ENCODE results near the gene DHX30. TPM values are rescaled to one million over a fixed set of nuclear protein-coding genes. Genes with fewer than 3 reads are reported as not detected.

Gene DHX30
- total and polyA plus RNA-seq, 2 of the 4 experiments (the other 2 are of a cell fraction) = 55.6 to 57.2 TPM

GRCh38 chr3:47857151-47857550, 54.2 kb downstream of the DHX30 start:
- CTCF ChIA-PET = no interaction called here
- intact Hi-C loops (cut with micrococcal nuclease) = no loop called here

More at GRCh38 chr3:47857151-47857550, 54.2 kb downstream of the DHX30 start:
- WGBS, 2 experiments (ENCODE audit: extremely low coverage in 2 of 2, insufficient read length in 1 of 2) = no CpG with 5 or more reads among the region's 2 CpGs
- in situ Hi-C loops (cut with MboI; ENCODE audit: low sequenced_read_pairs) (no loop called here), dilution Hi-C loops (cut with HindIII; ENCODE audit: low sequenced_read_pairs, unreplicated experiment) (no loop called here)
- Histone ChIP-seq H3K4me3 (ENCODE audit: insufficient read depth, low read depth, low read length) (no peak overlapping the region), H3K4me1 (ENCODE audit: control insufficient read depth, insufficient read depth, low read length) (no peaks in the 10 kb centered on the region), H3K36me3 (ENCODE audit: control insufficient read depth, insufficient read depth, low read length) (peaks cover 70% of the 10 kb centered on the region), H2AFZ (replicated peaks; ENCODE audit: low read length, poor library complexity) (no peak overlapping the region), H4K8ac (ENCODE audit: low read depth in 2 of 2, low read length in 2 of 2) (no peak overlapping the region), H3K9me3 (ENCODE audit: control insufficient read depth, insufficient read depth, low read length) (no peaks in the 10 kb centered on the region), H3K9ac (ENCODE audit: low read depth, low read length) (no peak overlapping the region), H3K4ac (ENCODE audit: low read depth, low read length) (no peak overlapping the region), H3K27me3 (ENCODE audit: control insufficient read depth, insufficient read depth, low read length) (no peaks in the 10 kb centered on the region), H3K4me2 (ENCODE audit: low read depth, low read length) (no peak overlapping the region), H3K9me1 (ENCODE audit: insufficient read depth, low read length) (0 out of 2 replicates have a peak, but pooled peaks cover 5% of the 10 kb centered on the region), H4K91ac (ENCODE audit: insufficient read depth, low read depth, low read length) (no peak overlapping the region), H4K5ac (ENCODE audit: low read depth, low read length) (no peak overlapping the region), H3K14ac (replicated peaks; ENCODE audit: low read depth, low read length) (no peak overlapping the region), H2AK9ac (replicated peaks; ENCODE audit: low read depth, low read length, poor library complexity) (peak overlapping the region; percentile 28), H2BK5ac (ENCODE audit: low read depth, low read length, poor library complexity, severe bottlenecking) (no peak overlapping the region), H3K27ac (ENCODE audit: insufficient read depth, low read length) (no peak overlapping the region), H2BK120ac (ENCODE audit: low read depth, low read length) (no peak overlapping the region), H2BK15ac (ENCODE audit: low read depth, low read length) (no peak overlapping the region), H3K18ac (ENCODE audit: low read depth, low read length) (no peak overlapping the region), H3K56ac (ENCODE audit: extremely low read depth, insufficient read depth, low read length) (no peak overlapping the region), H3K79me1 (ENCODE audit: low read depth in 1 of 2, low read length in 2 of 2) (peaks cover 9 to 28% of the 10 kb centered on the region in 2 experiments; a peak in 3 of 4 replicates), H3K23ac (ENCODE audit: low read depth, low read length) (no peak overlapping the region), H4K20me1 (ENCODE audit: insufficient read depth, low read length) (no peaks in the 10 kb centered on the region; the same call in 1 of the 2 replicates), H2BK20ac (ENCODE audit: low read depth, low read length) (no peak overlapping the region), H2AK5ac (ENCODE audit: low read depth, low read length) (no peak overlapping the region)
- no peak for TF ChIP-seq BHLHE40 (IDR thresholded peaks at IDR 0.05; ENCODE audit: low read depth, low read length)
- no peak for TF ChIP-seq RFX5 (IDR thresholded peaks at IDR 0.05; ENCODE audit: low read depth, low read length)
- TF ChIP-seq CEBPB (IDR thresholded peaks at IDR 0.05; ENCODE audit: low read depth, low read length) = no peak
- no peak for TF ChIP-seq FOS (IDR thresholded peaks at IDR 0.05; ENCODE audit: low read depth, low read length)
- no peak for TF ChIP-seq MAZ (IDR thresholded peaks at IDR 0.05; ENCODE audit: borderline replicate concordance, low read depth, low read length)
- TF ChIP-seq, protein P1, sequence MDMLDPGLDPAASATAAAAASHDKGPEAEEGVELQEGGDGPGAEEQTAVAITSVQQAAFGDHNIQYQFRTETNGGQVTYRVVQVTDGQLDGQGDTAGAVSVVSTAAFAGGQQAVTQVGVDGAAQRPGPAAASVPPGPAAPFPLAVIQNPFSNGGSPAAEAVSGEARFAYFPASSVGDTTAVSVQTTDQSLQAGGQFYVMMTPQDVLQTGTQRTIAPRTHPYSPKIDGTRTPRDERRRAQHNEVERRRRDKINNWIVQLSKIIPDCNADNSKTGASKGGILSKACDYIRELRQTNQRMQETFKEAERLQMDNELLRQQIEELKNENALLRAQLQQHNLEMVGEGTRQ (IDR thresholded peaks at IDR 0.05; ENCODE audit: low read depth, low read length) = no peak
- no peak for TF ChIP-seq ELK1 (IDR thresholded peaks at IDR 0.05; ENCODE audit: borderline replicate concordance, low read depth, low read length)
- TF ChIP-seq NFE2L2 (IDR thresholded peaks at IDR 0.05; ENCODE audit: low read depth, low read length) = no peak
- TF ChIP-seq MXI1 (IDR thresholded peaks at IDR 0.05; ENCODE audit: borderline replicate concordance, low read depth, low read length) = no peak
- no peak for TF ChIP-seq CTCF (conservative IDR thresholded peaks at IDR 0.05; ENCODE audit: low read depth, low read length)
- TF ChIP-seq POLR2A (IDR thresholded peaks at IDR 0.05; ENCODE audit: low read depth, low read length) = no peak
- no peak for TF ChIP-seq RAD21 (IDR thresholded peaks at IDR 0.05; ENCODE audit: low read length)
- no TSS peak for BruUV-seq (replicated peaks)
- POLR2A ChIA-PET (ENCODE audit: unreplicated experiment) = no interaction called here
- no peak for ATAC-seq (ENCODE audit: low read depth)
- no peak for DNase-seq

Measured in IMR-90 (cell line).